Lower leg skin (tissue), 3 donors: ENCODE measurements around the gene KCNJ14.

Source experiments
- POLR2A ChIP-seq, 2 donors: fragments of 450-650 bp; IDR thresholded peaks; one replicate each; pipeline ENCODE4 v1.6.1; 2016 to 2017; ENCODE audit warnings: antibody characterized with exemption in 2 of 2, mild to moderate bottlenecking in 1 of 2, moderate library complexity in 1 of 2
- TF ChIP-seq, protein P1 (sequence below), 3 donors: fragments of 450-650 bp; IDR thresholded peaks; one replicate each; pipeline ENCODE4 v1.5.1; 2016; ENCODE audit warnings: antibody characterized with exemption in 3 of 3, mild to moderate bottlenecking in 3 of 3, moderate library complexity in 2 of 3

DNA sequence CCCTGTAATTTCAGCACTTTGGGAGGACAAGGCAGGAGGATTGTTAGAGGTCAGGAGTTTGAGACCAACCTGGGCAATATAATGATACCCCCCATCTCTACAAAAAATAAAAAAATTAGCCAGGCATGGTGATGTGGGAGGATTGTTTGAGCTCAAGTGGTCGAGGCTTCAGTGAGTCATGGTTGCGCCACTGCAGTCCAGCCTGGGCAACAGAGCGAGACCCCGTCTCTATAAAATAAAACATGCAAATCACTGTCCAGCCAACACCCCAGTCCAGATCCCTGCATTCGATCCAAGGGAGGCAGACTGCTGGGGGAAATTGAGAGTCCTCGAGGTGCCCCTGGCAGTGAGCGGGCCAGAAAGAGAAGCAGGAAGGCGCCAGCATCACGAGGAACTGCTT, 20.8 kb downstream of the KCNJ14 start:
- TF ChIP-seq, protein P1, sequence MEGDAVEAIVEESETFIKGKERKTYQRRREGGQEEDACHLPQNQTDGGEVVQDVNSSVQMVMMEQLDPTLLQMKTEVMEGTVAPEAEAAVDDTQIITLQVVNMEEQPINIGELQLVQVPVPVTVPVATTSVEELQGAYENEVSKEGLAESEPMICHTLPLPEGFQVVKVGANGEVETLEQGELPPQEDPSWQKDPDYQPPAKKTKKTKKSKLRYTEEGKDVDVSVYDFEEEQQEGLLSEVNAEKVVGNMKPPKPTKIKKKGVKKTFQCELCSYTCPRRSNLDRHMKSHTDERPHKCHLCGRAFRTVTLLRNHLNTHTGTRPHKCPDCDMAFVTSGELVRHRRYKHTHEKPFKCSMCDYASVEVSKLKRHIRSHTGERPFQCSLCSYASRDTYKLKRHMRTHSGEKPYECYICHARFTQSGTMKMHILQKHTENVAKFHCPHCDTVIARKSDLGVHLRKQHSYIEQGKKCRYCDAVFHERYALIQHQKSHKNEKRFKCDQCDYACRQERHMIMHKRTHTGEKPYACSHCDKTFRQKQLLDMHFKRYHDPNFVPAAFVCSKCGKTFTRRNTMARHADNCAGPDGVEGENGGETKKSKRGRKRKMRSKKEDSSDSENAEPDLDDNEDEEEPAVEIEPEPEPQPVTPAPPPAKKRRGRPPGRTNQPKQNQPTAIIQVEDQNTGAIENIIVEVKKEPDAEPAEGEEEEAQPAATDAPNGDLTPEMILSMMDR (IDR thresholded peaks at IDR 0.05), result no peak
- no peak for TF ChIP-seq POLR2A (IDR thresholded peaks at IDR 0.05)
